Hepatocyte (in vitro differentiated cells): ENCODE measurements around the gene ZNF385B. TPM values are rescaled to one million over a fixed set of nuclear protein-coding genes. Genes with fewer than 3 reads are reported as not detected.

Experiments
- DNase-seq: peaks from one replicate; pipeline ENCODE4 v3.0.0-alpha.2; 2016; ENCODE audit warnings: low spot score
- H2AFZ ChIP-seq: fragments of 200-600 bp; sonication (generic); 2 replicates; pipeline ENCODE4 v1.6.0; 2016; ENCODE audit warnings: antibody characterized with exemption, mild to moderate bottlenecking
- H3K27ac ChIP-seq: fragments of 200-600 bp; sonication (generic); 2 replicates; pipeline ENCODE4 v1.5.1; 2016; ENCODE audit warnings: mild to moderate bottlenecking
- H3K27me3 ChIP-seq: fragments of 200-600 bp; sonication (generic); 2 replicates; pipeline ENCODE4 v1.6.1; 2016
- H3K36me3 ChIP-seq: fragments of 200-600 bp; sonication (generic); replicated peaks from 2 replicates; pipeline ENCODE4 v1.5.1; 2016; ENCODE audit warnings: low read depth; ENCODE audit not compliant: insufficient read depth
- H3K4me1 ChIP-seq: fragments of 200-600 bp; sonication (generic); 2 replicates; pipeline ENCODE4 v1.5.1; 2016; ENCODE audit warnings: mild to moderate bottlenecking, moderate library complexity; ENCODE audit not compliant: insufficient read depth
- H3K4me2 ChIP-seq: fragments of 200-600 bp; sonication (generic); 2 replicates; pipeline ENCODE4 v1.6.0; 2016
- H3K4me3 ChIP-seq: fragments of 200-600 bp; sonication (generic); 2 replicates; pipeline ENCODE4 v1.5.1; 2016; ENCODE audit warnings: mild to moderate bottlenecking
- H3K79me2 ChIP-seq: fragments of 200-600 bp; sonication (generic); 2 replicates; pipeline ENCODE4 v1.6.0; 2017; ENCODE audit warnings: mild to moderate bottlenecking
- H3K9me2 ChIP-seq: fragments of 200-600 bp; sonication (generic); replicated peaks from 2 replicates; pipeline ENCODE4 v1.6.0; 2017; ENCODE audit warnings: mild to moderate bottlenecking; ENCODE audit not compliant: insufficient read depth
- H3K9me3 ChIP-seq: fragments of 200-600 bp; sonication (generic); 2 replicates; pipeline ENCODE4 v1.5.1; 2016; ENCODE audit warnings: low read depth, mild to moderate bottlenecking
- H4K20me1 ChIP-seq: fragments of 200-600 bp; sonication (generic); 2 replicates; pipeline ENCODE4 v1.6.0; 2016; ENCODE audit warnings: mild to moderate bottlenecking; ENCODE audit not compliant: insufficient read depth, poor library complexity, severe bottlenecking
- CTCF ChIP-seq: fragments of 200-600 bp; sonication (generic); IDR thresholded peaks from 2 replicates; pipeline ENCODE4 v1.5.1; 2016; ENCODE audit warnings: antibody characterized with exemption, mild to moderate bottlenecking; ENCODE audit not compliant: poor library complexity
- EZH2 ChIP-seq: fragments of 200-600 bp; sonication (generic); IDR thresholded peaks from 2 replicates; pipeline ENCODE4 v1.6.1; 2016; ENCODE audit warnings: antibody characterized with exemption, mild to moderate bottlenecking, borderline replicate concordance
- EZH2phosphoT487 ChIP-seq: fragments of 200-600 bp; sonication (generic); IDR thresholded peaks from one replicate; pipeline ENCODE4 v1.6.1; 2018; ENCODE audit warnings: antibody characterized with exemption, mild to moderate bottlenecking, low read depth, moderate library complexity; ENCODE audit not compliant: unreplicated experiment, severe bottlenecking
- WGBS: methylation state at CpG from one replicate; pipeline ENCODE4 v1.1.6; 2016; ENCODE audit warnings: low lambda C conversion rate; ENCODE audit errors: missing lambda C conversion rate; 5-methylcytosine and 5-hydroxymethylcytosine counted together
- polyA plus RNA-seq: library from polyadenylated mRNA; unstranded; fragments of >200 nt; fragmentation: Nextera tagmentation; extraction: Ambion mirVana; gene quantifications from 2 replicates; pipeline ENCODE4 v1.2.1, GENCODE V29; 2016
- total RNA-seq: library from RNA; depleted of rRNA; stranded (reverse); fragments of >200 nt; gene quantifications from 2 replicates; pipeline ENCODE4 v1.2.3, GENCODE V29; 2014

ZNF385B gene
- total and polyA plus RNA-seq, 2 experiments from 2014 or later = 1.8 to 2.4 TPM

GRCh38 chr2:179686069-179686468 is 175.3 kb downstream of the ZNF385B start:
- Histone ChIP-seq H3K9me2 (no peaks in the 10 kb centered on the region), H3K4me1 (no peaks in the 10 kb centered on the region), H4K20me1 (no peaks in the 10 kb centered on the region), H3K4me2 (no peak overlapping the region), H3K27ac (no peak overlapping the region), H3K9me3 (no peaks in the 10 kb centered on the region), H3K4me3 (no peak overlapping the region), H2AFZ (no peak overlapping the region), H3K27me3 (no peaks in the 10 kb centered on the region), H3K36me3 (no peaks in the 10 kb centered on the region), H3K79me2 (no peaks in the 10 kb centered on the region)
- TF ChIP-seq CTCF (no peak), EZH2phosphoT487 (no peak)
- 93% methylated on average over 2 of the region's 2 CpGs for WGBS
- DNase-seq = no peak

GRCh38 chr2:179685146-179685545 is 176.3 kb downstream of the ZNF385B start:
- WGBS = 36% methylated on average over 1 of the region's 1 CpG
- H2AFZ ChIP-seq = no peak overlapping the region
- TF ChIP-seq EZH2phosphoT487 (no peak), EZH2 (no peak), CTCF (no peak)
- no peak for DNase-seq
- H3K27ac ChIP-seq = no peak overlapping the region
- no peaks in the 10 kb centered on the region for H3K9me3 ChIP-seq
- H3K4me1 ChIP-seq = no peaks in the 10 kb centered on the region
- no peak overlapping the region for H3K4me2 ChIP-seq
- no peaks in the 10 kb centered on the region for H3K79me2 ChIP-seq
- no peak overlapping the region for H3K4me3 ChIP-seq
- no peaks in the 10 kb centered on the region for H4K20me1 ChIP-seq
- H3K27me3 ChIP-seq = no peaks in the 10 kb centered on the region
- no peaks in the 10 kb centered on the region for H3K9me2 ChIP-seq
- no peaks in the 10 kb centered on the region for H3K36me3 ChIP-seq

GRCh38 chr2:179682756-179683155 is 178.7 kb downstream of the ZNF385B start:
- H3K27me3 ChIP-seq = no peaks in the 10 kb centered on the region
- 93% methylated on average over 5 of the region's 5 CpGs for WGBS
- H3K79me2 ChIP-seq = no peaks in the 10 kb centered on the region
- no peaks in the 10 kb centered on the region for H3K9me2 ChIP-seq
- no peak overlapping the region for H3K4me3 ChIP-seq
- H3K4me1 ChIP-seq = no peaks in the 10 kb centered on the region
- no peaks in the 10 kb centered on the region for H3K9me3 ChIP-seq
- H4K20me1 ChIP-seq = no peaks in the 10 kb centered on the region
- no peaks in the 10 kb centered on the region for H3K36me3 ChIP-seq
- TF ChIP-seq CTCF (no peak), EZH2phosphoT487 (no peak), EZH2 (no peak)
- H2AFZ ChIP-seq = no peak overlapping the region
- H3K4me2 ChIP-seq = no peak overlapping the region
- no peak overlapping the region for H3K27ac ChIP-seq
- DNase-seq = no peak
